Activated T-cell treated with anti-CD3 and anti-CD28 coated beads, Interleukin-2, amount 50 U/mL, for 72 hours (primary cell): ENCODE measurements around the gene ARNT2. TPM values are rescaled to one million over a fixed set of nuclear protein-coding genes. Genes with fewer than 3 reads are reported as not detected.
A peak's percentile ranks its signal among the peaks of the same experiment; 100 is the strongest.

Experiments used
- ATAC-seq, 2 donors: fragments of 150-1000 bp; cut with Tn5 transposase; replicated peaks in 1 of 2; 2 replicates each; pipeline ENCODE4 v1.10.0; 2021; ENCODE audit warnings: moderate library complexity in 2 of 2, mild to moderate bottlenecking in 1 of 2
- DNase-seq, 2 donors: peaks; one replicate each; pipeline ENCODE4 v3.0.0; 2021 to 2022; ENCODE audit warnings: mixed read lengths in 1 of 2
- H3K27ac Mint-ChIP-seq: one replicate; pipeline ENCODE4 v1.8.0; 2022; ENCODE audit warnings: mild to moderate bottlenecking, moderate library complexity, mixed read lengths
- H3K27me3 Mint-ChIP-seq: one replicate; pipeline ENCODE4 v1.8.0; 2022; ENCODE audit warnings: low read depth, mixed read lengths
- H3K36me3 Mint-ChIP-seq, 2 donors: one replicate each; pipeline ENCODE4 v1.8.0; 2022; ENCODE audit warnings: mixed read lengths in 2 of 2, mild to moderate bottlenecking in 1 of 2; ENCODE audit not compliant: insufficient read depth in 2 of 2
- H3K4me1 Mint-ChIP-seq: one replicate; pipeline ENCODE4 v1.8.0; 2022; ENCODE audit warnings: low read depth, mixed read lengths
- H3K4me3 Mint-ChIP-seq, 2 donors: one replicate each; pipeline ENCODE4 v1.8.0; 2022; ENCODE audit warnings: mild to moderate bottlenecking in 2 of 2, mixed read lengths in 2 of 2, moderate library complexity in 2 of 2
- H3K9me3 Mint-ChIP-seq, 2 donors: one replicate each; pipeline ENCODE4 v1.8.0; 2022; ENCODE audit warnings: mixed read lengths in 2 of 2
- total RNA-seq, 2 donors: library from RNA; stranded (reverse); gene quantifications; one replicate each; pipeline ENCODE4 v1.2.3, GENCODE V29; 2022

ARNT2 gene
- total RNA-seq, result under 1 TPM; 0.07 to 0.19 TPM

GRCh38 chr15:80404057-80404760 is at the start of gene ARNT2:
ARNT2 (plus strand) TSS chr15:80404382; CDS start chr15:80404516, 134 bp downstream.
- H3K36me3 Mint-ChIP-seq, result no peaks in the 10 kb centered on the region
- ATAC-seq, result peak; percentile 41 to 53
- peak within 1 kb of the TSS; percentile 34 to 62 for H3K4me3 Mint-ChIP-seq
- no peaks in the 10 kb centered on the region for H3K9me3 Mint-ChIP-seq
- H3K27ac Mint-ChIP-seq, result no peak within 1 kb of the TSS
- peak; percentile 1 to 8 for DNase-seq
- no peaks in the 10 kb centered on the region for H3K4me1 Mint-ChIP-seq
- peaks cover 70% of the 10 kb centered on the region for H3K27me3 Mint-ChIP-seq

GRCh38 chr15:80367094-80367493 is 37.1 kb upstream of the ARNT2 start:
- Mint-ChIP-seq H3K9me3 (peaks cover 15% of the 10 kb centered on the region in 2 donors), H3K27ac (no peak overlapping the region), H3K27me3 (peaks cover 5% of the 10 kb centered on the region), H3K4me1 (no peaks in the 10 kb centered on the region), H3K36me3 (peaks cover 6 to 7% of the 10 kb centered on the region in 2 donors), H3K4me3 (no peak overlapping the region)
- ATAC-seq, result no peak
- peak in 1 of 2 donors; percentile 5 for DNase-seq

GRCh38 chr15:80367661-80368060 is 36.5 kb upstream of the ARNT2 start:
- Mint-ChIP-seq H3K27ac (no peak overlapping the region), H3K4me3 (no peak overlapping the region)

DNA sequence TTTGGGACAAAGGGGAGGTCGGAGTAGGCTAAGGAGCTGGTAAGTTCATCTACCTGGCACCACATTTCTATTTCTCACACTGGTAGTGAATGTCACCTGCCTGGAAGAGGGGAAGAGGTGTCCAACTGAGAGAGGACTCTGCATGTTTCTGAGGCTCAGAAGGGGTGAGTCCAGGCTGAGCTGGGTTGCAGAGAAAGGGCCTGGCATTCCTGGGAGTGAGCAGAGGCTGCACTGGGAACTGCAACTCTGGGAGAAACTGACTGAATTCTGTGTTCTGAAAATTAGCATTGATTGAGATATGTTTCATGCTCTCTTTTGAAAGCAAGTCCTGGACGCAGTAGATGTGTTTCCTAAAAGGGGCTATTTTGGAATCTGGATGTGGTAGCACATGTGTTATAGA is 32.3 kb upstream of the ARNT2 start:
- Mint-ChIP-seq H3K4me3 (no peak overlapping the region), H3K9me3 (peaks cover 13 to 14% of the 10 kb centered on the region in 2 donors), H3K36me3 (peaks cover 6 to 7% of the 10 kb centered on the region in 2 donors), H3K27me3 (peaks cover 5% of the 10 kb centered on the region), H3K27ac (no peak overlapping the region), H3K4me1 (no peaks in the 10 kb centered on the region)
- DNase-seq, result no peak
- no peak for ATAC-seq

More at GRCh38 chr15:80367661-80368060, 36.5 kb upstream of the ARNT2 start:
- ATAC-seq (no peak), DNase-seq (peak in 1 of 2 donors; percentile 1)
- no peaks in the 10 kb centered on the region for H3K4me1 Mint-ChIP-seq
- H3K36me3 Mint-ChIP-seq, result peaks cover 6 to 7% of the 10 kb centered on the region in 2 donors
- H3K27me3 Mint-ChIP-seq, result peaks cover 5% of the 10 kb centered on the region
- peaks cover 15% of the 10 kb centered on the region in 2 donors for H3K9me3 Mint-ChIP-seq

DNA sequence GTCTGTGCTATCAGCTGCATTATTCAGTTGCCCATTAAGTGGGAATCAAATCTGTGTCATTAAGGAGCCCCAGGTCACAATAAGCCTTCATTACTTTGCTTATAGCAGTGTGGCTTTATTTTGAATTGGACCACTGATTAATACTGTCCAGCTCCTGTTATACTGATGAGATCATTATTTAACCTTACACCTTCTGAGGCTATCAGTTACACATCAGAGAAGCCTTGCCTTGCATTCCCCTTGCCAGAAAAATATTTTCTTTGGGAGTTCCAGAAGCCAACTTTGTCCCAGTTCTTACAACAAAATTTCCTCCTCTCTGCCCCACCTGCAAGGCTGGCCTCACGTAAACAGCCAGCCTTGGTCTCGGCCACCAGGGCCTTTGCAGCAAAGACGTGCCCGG is 29.7 kb upstream of the ARNT2 start:
- Mint-ChIP-seq H3K36me3 (no peaks in the 10 kb centered on the region), H3K9me3 (peaks cover 0 to 1% of the 10 kb centered on the region in 2 donors), H3K27ac (no peak overlapping the region), H3K4me3 (no peak overlapping the region), H3K4me1 (no peaks in the 10 kb centered on the region), H3K27me3 (peaks cover 22% of the 10 kb centered on the region)
- ATAC-seq, result no peak
- no peak for DNase-seq

DNA sequence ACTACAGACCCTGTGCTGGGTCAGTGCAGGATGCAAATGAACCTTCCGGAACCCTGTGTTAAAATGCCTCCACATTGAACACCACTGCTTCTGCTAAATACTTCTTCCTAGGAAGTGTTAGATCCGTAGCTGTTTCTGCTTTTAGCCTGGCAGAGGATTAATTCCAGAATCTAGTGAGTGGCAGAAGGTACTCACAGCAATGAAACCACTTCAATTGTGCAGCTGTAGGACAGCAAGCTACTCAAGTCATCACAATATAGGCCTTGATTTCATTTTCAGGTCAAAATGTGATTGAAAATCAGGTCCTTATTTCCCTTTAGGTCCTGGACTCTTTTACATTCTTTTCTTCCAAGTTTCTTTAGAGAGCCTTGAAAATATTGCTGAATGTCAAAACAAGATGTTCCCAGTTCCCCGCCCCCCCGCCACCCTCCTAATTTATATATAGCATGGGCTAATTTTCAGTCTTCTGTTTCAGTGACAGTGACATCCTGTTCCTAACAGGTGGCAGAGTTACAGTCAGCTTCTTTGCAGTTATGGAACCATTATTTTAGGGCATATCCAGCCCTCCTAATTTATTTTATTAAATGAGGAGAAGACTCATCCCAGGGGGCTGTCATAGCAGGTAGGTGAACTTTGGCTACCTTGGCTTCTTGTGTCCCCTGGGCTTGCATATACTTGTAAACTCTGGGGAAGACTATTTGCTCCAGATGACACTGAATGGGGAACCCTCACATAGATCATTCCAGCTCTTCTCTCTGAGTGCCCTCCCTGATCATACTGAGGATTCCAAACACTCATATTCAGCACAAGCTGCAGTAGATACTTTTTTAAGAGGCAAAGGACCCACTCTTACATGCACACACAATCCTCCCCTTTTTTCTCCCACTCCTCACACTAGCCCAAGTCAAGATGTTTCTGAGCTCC is 28.0 kb upstream of the ARNT2 start:
- peaks cover 32% of the 10 kb centered on the region for H3K27me3 Mint-ChIP-seq
- H3K4me3 Mint-ChIP-seq, result no peak overlapping the region
- no peak overlapping the region for H3K27ac Mint-ChIP-seq
- no peaks in the 10 kb centered on the region for H3K4me1 Mint-ChIP-seq
- DNase-seq (no peak), ATAC-seq (no peak)
- no peaks in the 10 kb centered on the region for H3K9me3 Mint-ChIP-seq
- H3K36me3 Mint-ChIP-seq, result no peaks in the 10 kb centered on the region

DNA sequence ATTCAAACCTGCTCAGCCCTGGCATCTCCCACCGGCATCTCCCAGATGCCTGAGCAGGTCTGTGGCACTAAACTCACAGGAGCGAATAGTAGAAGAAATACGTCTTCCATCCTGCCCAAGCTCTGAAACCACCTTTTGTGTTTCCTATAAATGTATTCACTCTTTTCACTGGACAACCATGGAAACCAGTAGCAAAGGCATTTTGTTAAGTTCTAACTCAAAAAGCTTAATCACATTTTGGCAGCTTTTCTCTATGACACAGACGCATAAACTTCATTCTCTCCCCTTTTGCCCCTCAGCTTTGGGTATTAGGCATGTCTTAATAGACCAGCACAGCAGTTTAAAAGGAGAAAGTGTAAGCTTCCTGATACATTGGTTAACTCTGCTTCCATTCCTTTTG is 24.5 kb upstream of the ARNT2 start:
- H3K36me3 Mint-ChIP-seq, result no peaks in the 10 kb centered on the region
- peaks cover 27% of the 10 kb centered on the region for H3K27me3 Mint-ChIP-seq
- no peak overlapping the region for H3K27ac Mint-ChIP-seq
- ATAC-seq (no peak), DNase-seq (no peak)
- no peak overlapping the region for H3K4me3 Mint-ChIP-seq
- no peaks in the 10 kb centered on the region for H3K9me3 Mint-ChIP-seq
- no peaks in the 10 kb centered on the region for H3K4me1 Mint-ChIP-seq

DNA sequence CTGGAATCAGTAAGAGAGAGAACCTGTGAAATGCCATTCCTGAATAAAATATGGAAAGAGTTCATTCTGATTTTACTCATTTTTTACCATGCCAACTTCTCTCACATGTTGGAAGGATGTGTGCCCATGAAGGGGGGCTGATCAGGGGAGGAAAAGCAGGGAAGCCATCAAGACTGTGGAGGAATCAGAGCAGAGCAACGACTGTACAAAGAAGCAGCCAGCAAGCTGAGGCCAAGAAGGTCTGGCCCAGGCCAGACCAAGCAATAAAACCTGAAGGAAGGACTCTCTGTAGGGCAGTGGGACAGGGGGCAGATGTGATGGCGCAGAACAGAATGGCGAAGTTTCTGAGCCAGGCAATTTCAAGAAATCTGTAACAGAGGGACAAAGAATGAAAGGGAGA is 24.0 kb upstream of the ARNT2 start:
- no peaks in the 10 kb centered on the region for H3K36me3 Mint-ChIP-seq
- H3K27me3 Mint-ChIP-seq, result peaks cover 27% of the 10 kb centered on the region
- no peak for DNase-seq
- no peaks in the 10 kb centered on the region for H3K4me1 Mint-ChIP-seq
- H3K9me3 Mint-ChIP-seq, result no peaks in the 10 kb centered on the region
- ATAC-seq, result no peak
- H3K4me3 Mint-ChIP-seq, result no peak overlapping the region
- H3K27ac Mint-ChIP-seq, result no peak overlapping the region

DNA sequence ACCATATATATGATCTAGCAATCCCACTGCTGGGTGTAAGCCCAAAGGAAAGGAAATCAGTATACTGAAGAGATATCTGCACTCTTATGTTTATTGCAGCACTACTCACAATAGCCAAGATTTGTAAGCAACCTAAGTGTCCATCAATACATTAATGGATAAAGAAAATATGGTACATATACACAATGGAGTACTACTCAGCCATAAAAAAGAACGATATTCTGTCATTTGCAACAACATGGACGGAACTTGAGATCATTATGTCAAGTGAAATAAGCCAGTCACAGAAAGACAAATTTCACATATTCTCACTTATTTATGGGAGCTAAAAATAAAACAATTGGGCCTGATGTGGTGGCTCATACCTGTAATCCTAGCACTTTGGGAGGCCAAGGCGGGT is 21.9 kb upstream of the ARNT2 start:
- no peak for ATAC-seq
- no peak for DNase-seq
- Mint-ChIP-seq H3K4me1 (no peaks in the 10 kb centered on the region), H3K27ac (no peak overlapping the region), H3K36me3 (no peaks in the 10 kb centered on the region), H3K4me3 (no peak overlapping the region), H3K9me3 (no peaks in the 10 kb centered on the region), H3K27me3 (peaks cover 33% of the 10 kb centered on the region)

DNA sequence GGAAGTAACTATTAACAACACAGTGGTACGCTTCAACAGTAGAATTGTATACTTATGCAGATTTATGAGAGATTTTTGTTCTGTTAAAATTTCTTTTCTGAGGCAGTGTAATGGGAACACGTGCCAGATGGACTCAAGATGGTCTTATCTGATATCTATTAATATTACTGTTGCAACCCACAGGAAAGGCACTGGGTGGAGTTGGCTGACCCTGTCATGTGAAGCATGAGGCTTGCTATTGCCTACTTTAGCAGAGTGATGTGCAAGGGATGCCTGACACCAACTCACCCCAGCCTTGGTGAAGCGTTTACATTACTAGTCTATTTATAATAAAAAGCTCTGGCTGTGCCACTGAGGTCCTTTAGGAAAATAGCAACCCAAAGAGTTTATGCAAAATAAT is 19.8 kb upstream of the ARNT2 start:
- no peaks in the 10 kb centered on the region for H3K4me1 Mint-ChIP-seq
- ATAC-seq, result no peak
- no peak overlapping the region for H3K27ac Mint-ChIP-seq
- no peaks in the 10 kb centered on the region for H3K9me3 Mint-ChIP-seq
- H3K4me3 Mint-ChIP-seq, result no peak overlapping the region
- no peak for DNase-seq
- H3K36me3 Mint-ChIP-seq, result no peaks in the 10 kb centered on the region
- peaks cover 16% of the 10 kb centered on the region for H3K27me3 Mint-ChIP-seq

DNA sequence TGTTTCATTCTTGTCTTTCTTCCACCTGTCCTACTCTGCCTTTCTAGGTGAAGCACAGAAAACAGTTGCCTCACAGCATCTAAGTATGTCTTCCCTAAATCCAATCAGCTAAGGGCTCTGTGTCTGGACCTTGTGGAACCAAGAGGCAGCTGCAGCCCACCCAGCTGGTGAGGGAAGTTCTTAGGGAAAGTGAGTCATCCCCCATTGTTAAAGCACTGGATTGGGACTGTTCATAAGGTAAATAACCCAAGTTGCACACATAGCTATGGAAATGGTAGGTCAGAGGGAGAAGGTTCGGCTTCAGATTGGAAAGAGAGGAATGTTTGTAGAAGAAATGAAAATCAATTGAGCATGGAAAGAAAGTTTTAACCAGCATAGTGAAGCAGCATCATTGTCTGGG is 18.0 kb upstream of the ARNT2 start:
- H3K36me3 Mint-ChIP-seq, result no peaks in the 10 kb centered on the region
- H3K4me1 Mint-ChIP-seq, result no peaks in the 10 kb centered on the region
- no peaks in the 10 kb centered on the region for H3K9me3 Mint-ChIP-seq

GRCh38 chr15:80388326-80388725 is 15.9 kb upstream of the ARNT2 start:
- H3K36me3 Mint-ChIP-seq, result no peaks in the 10 kb centered on the region
- peaks cover 23% of the 10 kb centered on the region for H3K27me3 Mint-ChIP-seq
- DNase-seq (no peak), ATAC-seq (no peak)
- H3K4me3 Mint-ChIP-seq, result no peak overlapping the region
- no peaks in the 10 kb centered on the region for H3K9me3 Mint-ChIP-seq
- no peaks in the 10 kb centered on the region for H3K4me1 Mint-ChIP-seq
- no peak overlapping the region for H3K27ac Mint-ChIP-seq

More for the DNA sequence above, 18.0 kb upstream of the ARNT2 start:
- ATAC-seq (no peak), DNase-seq (no peak)
- no peak overlapping the region for H3K4me3 Mint-ChIP-seq
- H3K27ac Mint-ChIP-seq, result no peak overlapping the region
- peaks cover 12% of the 10 kb centered on the region for H3K27me3 Mint-ChIP-seq

DNA sequence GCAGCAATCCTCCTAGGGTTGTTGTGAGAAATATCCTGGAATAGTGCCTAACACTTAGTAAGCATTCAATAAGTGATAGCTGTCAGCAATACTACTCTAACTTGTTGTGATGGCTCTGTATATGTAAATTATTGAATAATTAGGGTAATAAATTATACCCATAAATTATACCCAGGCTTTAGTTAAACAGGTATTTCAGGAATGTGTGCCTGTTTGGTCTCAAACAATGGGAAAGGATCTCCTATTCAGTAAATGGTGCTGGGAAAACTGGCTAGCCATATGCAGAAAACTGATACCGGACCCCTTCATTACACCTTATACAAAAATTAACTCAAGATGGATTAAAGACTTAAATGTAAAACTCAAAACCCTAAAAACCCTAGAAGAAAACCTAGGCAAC is 14.8 kb upstream of the ARNT2 start:
- Mint-ChIP-seq H3K36me3 (no peaks in the 10 kb centered on the region), H3K27ac (no peak overlapping the region), H3K9me3 (no peaks in the 10 kb centered on the region), H3K4me1 (no peaks in the 10 kb centered on the region), H3K4me3 (no peak overlapping the region), H3K27me3 (peaks cover 23% of the 10 kb centered on the region)
- ATAC-seq (no peak), DNase-seq (no peak)
